GM21717 (cell line): ENCODE measurements around the gene TNFRSF9.
A peak's percentile ranks its signal among the peaks of the same experiment; 100 is the strongest.
"Not testable (repeated sequence)": the region's sequence is repeated elsewhere in the genome, so short reads cannot be mapped to it uniquely, and the experiment has no call there.

Source experiments
- ATAC-seq: cut with Tn5 transposase; IDR thresholded peaks from one replicate; pipeline ENCODE4 v1.9.1; 2021; ENCODE audit warnings: mild to moderate bottlenecking, moderate library complexity; ENCODE audit not compliant: unreplicated experiment

TNFRSF9 gene

GRCh38 chr1:7940745-7941436 lies at the start of gene TNFRSF9:
Gene TNFRSF9 (minus strand): TSS chr1:7940839. CDS start chr1:7939994, 845 bp downstream.
- no peak for ATAC-seq

GRCh38 chr1:7989762-7990428 lies 49.3 kb upstream of the TNFRSF9 start:
- ATAC-seq: no peak

DNA sequence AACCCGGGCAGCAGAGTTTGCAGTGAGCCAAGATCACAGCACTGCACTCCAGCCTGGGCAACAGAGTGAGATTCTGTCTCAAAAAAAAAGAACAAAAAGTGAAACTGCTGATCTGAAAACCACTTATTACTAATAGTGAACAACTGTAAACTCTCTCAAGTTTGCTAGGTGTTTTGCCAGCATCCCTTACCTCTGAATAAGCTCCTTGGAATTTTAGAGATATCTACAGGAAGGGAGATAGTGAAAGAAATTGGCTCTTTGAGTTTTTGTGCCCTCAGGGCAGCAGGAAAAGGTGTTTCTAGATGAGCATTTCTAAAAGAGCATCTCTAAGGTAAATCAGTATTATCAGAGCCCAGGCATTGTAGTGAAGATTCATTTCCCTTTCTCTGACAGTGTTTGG lies 47.9 kb upstream of the TNFRSF9 start:
- ATAC-seq: no peak

- no peak for ATAC-seq
Measured at GRCh38 chr1:7987528-7987927, 46.9 kb upstream of the TNFRSF9 start.

GRCh38 chr1:7985851-7986612 lies 45.4 kb upstream of the TNFRSF9 start:
- no peak for ATAC-seq

GRCh38 chr1:7984811-7985210 lies 44.2 kb upstream of the TNFRSF9 start:
- no peak for ATAC-seq

- no peak for ATAC-seq
Measured at GRCh38 chr1:7983086-7983778, 42.6 kb upstream of the TNFRSF9 start.

DNA sequence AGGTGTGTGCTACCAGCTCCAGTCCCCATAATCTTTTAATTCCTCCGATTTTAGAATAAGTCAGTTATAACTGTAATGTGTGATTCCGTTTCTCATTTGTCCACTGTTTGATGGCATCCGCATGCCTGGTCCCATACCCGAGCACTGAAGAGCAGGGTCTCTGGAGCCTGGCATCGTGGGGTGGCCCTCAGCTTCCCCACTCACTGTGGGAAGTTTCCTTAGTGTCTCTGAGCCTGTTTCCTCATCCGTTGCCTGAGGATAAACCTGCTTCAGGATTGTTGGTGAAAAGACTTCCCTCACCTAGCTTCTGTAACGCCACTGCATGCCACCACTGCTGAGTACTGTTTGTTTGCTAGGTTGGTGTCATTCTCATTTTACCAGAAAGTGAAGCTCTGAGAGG lies 40.3 kb upstream of the TNFRSF9 start:
- ATAC-seq: no peak

DNA sequence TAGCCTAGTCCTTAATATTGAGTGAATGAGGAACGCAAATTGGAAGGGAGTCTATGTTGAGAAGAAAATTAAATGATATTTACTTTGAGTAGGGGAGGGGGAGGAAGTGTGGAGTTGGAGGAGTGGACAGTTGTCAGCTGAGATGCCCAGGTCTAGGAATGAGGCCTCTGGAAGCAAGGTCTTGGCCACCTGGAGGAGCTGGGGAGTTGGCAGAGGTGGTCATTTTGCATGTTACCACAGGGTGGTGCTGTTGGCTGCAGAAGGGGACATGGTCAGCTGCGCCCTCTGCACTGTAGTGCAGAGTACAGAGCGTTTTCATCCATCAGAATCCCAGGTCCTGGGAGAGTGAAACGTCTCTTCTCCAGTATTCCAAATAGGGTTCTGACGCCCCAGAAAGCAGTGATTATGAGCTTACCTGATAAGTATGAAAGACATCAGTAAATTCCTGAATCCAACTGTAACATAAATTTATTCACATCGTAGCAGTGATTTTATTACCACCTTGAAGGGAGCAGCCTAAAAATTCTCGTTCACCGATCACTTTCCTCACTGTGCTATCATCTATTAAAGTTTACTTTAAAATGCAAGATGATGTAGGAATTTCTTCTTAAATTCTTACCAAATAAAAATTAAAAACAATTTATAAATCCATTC lies 34.7 kb upstream of the TNFRSF9 start:
- ATAC-seq: no peak

DNA sequence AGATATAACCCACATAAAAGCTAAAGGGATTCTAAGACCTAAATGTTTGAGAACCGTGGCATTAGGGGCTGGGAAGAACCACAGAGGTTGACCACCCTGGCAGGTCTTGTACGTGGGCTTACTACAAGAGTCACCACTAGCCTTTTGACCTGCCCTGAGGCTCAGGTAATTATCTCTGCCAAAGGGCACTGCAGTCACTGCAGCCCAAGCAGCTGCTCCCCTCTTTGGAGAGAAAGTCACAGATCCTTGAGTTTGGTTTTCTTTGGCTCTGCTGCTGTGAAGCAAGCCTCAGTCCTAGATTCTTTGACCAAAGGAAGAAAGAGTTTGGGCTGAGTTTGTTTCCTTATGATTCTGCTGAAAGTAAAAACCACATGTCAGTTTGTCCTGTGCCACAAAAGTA lies 32.4 kb upstream of the TNFRSF9 start:
- no peak for ATAC-seq

DNA sequence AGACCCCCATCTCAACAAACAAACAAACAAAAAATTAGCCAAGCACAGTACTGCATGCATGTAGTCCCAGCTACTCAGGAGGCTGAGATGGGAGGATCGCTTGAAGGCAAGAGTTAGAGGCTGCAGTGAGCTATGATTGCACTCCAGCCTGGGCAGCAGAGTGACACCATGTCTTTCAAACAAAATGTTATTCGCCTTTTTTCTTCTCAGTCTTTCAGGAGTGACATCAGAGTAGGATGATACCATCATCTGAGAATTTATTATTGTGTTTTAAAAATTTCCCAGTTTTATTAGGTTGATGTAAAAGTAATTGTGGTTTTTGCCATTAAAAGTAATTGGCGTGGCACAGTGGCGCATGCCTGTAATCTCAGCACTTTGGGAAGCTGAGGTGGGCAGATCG lies 31.6 kb upstream of the TNFRSF9 start:
- ATAC-seq: no peak

GRCh38 chr1:7971024-7971423 lies 30.4 kb upstream of the TNFRSF9 start:
- no peak for ATAC-seq

DNA sequence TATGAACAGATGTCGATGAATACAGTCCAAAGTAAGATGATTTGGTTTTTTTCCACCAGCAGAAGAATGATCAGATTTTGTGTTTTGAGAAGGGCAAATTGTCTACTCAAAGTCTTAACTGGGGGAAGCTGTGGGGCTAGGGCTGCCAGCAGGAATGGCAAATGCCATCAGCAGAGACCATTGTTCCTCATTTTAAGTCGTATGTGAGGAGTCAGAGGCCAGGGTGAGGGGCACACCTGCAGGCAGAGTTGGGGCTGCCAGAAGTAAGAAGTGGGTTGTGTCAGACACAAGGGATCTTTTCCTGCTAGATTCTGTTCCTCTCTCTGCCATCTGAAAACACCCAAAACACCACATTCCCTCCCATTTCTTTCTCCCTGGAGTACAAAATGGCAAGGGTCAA lies 29.6 kb upstream of the TNFRSF9 start:
- no peak for ATAC-seq

- no peak for ATAC-seq
Measured at GRCh38 chr1:7967651-7968050, 27.0 kb upstream of the TNFRSF9 start.

DNA sequence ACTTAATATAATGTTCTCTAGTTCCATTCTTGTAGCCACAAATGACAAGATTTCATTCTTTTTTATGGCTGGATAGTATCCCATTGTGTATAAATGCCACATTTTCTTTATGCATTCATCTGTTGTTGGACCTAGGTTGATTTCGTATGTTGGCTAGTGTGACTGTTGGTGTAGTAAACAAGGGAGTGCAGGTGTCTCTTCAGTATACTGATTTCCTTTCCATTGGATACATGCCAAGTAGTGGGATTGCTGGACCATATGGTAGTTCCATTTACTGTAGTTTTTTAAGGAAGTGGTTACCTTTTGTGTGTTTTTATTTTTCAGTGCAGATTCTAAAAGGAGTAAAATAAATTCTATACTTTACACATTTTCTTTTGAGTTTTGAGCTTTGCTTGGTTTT lies 26.6 kb upstream of the TNFRSF9 start:
- ATAC-seq: no peak

GRCh38 chr1:7964476-7964875 lies 23.8 kb upstream of the TNFRSF9 start:
- ATAC-seq: no peak

GRCh38 chr1:7963841-7964240 lies 23.2 kb upstream of the TNFRSF9 start:
- ATAC-seq: not testable (repeated sequence)

DNA sequence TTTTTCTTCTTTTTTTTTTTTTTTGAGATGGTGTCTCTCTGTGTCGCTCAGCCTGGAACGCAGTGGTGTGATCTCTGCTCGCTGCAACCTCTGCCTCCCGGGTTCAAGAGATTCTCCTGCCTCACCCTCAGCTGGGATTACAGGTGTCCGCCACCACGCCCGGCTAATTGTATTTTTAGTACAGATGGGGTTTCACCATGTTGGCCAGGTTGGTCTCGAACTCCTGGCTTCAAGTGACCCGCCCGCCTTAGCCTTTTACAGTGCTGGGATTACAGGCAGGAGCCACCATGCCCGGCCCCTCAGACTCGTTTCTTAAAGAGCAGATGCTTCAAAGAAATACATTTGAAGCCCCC lies 22.7 kb upstream of the TNFRSF9 start:
- ATAC-seq: not testable (repeated sequence)

GRCh38 chr1:7962636-7963377 lies 22.2 kb upstream of the TNFRSF9 start:
- ATAC-seq: no peak

DNA sequence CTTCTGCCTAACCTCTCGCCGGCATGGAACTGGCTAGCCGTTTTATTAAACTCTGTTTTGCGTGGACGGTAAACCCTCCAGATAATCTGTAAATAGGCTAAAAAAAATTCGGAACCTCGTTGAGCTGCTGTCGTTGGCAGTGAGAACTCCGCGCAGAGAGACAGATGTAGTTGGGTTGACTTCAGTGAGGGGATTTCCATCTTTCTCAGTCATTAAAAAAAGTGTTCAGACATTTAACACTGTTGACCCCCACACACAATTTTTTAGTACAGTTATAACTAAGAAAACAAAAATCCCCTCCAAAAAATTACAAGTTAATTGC lies 21.3 kb upstream of the TNFRSF9 start:
- peak; percentile 21 for ATAC-seq
